Measurements from ENCODE around the gene ARMC5.

DNA sequence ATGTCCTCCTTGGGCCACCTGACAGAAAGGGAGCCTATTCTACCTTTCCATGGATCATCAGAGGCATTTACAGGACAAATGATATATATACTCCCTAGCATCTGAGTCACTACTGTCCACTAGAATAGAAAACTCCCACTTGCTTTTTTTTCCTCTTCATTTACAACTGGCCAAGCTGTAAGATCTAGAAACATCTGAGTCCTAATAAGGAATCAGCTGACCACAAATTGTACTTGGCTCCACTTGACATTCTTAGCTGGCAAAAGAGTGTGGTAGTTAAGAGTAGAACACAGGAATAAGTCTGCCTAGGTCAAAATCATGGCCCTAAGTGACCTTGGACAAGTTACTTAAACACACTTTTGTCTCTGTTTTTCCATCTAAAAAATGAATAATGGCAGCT, 43.7 kb downstream of the ARMC5 start:
- TF ChIP-seq CTCF (IDR thresholded peaks at IDR 0.05) (no peak), POLR2A (IDR thresholded peaks at IDR 0.05) (no peak), EP300 (IDR thresholded peaks at IDR 0.05) (no peak)
